HCT116 (cell line): Measurements from ENCODE around the gene RNGTT.

ENCODE experiments used
- CTCF ChIP-seq, 3 experiments: fragments of 200-600 bp in 1 of 3; sonication (generic) in 1 of 3; IDR thresholded peaks in 2 of 3; conservative IDR thresholded peaks in 1 of 3; 2 replicates each; pipeline ENCODE4 v1.5.1; 2012 to 2017; ENCODE audit warnings: low read depth in 2 of 3, low read length in 2 of 3, antibody characterized with exemption in 1 of 3, borderline replicate concordance in 1 of 3, control low read depth in 1 of 3, mild to moderate bottlenecking in 1 of 3, mixed read lengths in 1 of 3, mixed run types in 1 of 3, moderate library complexity in 1 of 3; ENCODE audit not compliant: insufficient read depth in 1 of 3
- EZH2 ChIP-seq: fragments of 200-600 bp; sonication (generic); IDR thresholded peaks from 2 replicates; pipeline ENCODE4 v1.6.1; 2017; ENCODE audit warnings: antibody characterized with exemption, mixed run types
- JUND ChIP-seq: IDR thresholded peaks from 2 replicates; pipeline ENCODE4 v1.6.1; 2012
- MAX ChIP-seq: IDR thresholded peaks from 2 replicates; pipeline ENCODE4 v1.6.1; 2012
- POLR2A ChIP-seq: IDR thresholded peaks from 2 replicates; pipeline ENCODE4 v1.7.0; 2011; ENCODE audit warnings: borderline replicate concordance; ENCODE audit not compliant: insufficient read depth, insufficient read length; ENCODE audit errors: extremely low read depth
- POLR2AphosphoS5 ChIP-seq: IDR thresholded peaks from 2 replicates; pipeline ENCODE4 v1.6.1; 2011; ENCODE audit warnings: mild to moderate bottlenecking, low read depth, low read length, moderate library complexity
- RAD21 ChIP-seq: IDR thresholded peaks from 2 replicates; pipeline ENCODE4 v1.6.1; 2012; ENCODE audit warnings: low read depth, mild to moderate bottlenecking
- SIN3A ChIP-seq: IDR thresholded peaks from 2 replicates; pipeline ENCODE4 v1.6.1; 2012; ENCODE audit warnings: low read depth
- SRF ChIP-seq: IDR thresholded peaks from 2 replicates; pipeline ENCODE4 v1.6.1; 2012; ENCODE audit warnings: low read depth
- TCF7L2 ChIP-seq: IDR thresholded peaks from 2 replicates; pipeline ENCODE4 v1.7.0; 2011; ENCODE audit warnings: borderline replicate concordance, inconsistent platforms; ENCODE audit not compliant: insufficient read depth, insufficient read length; ENCODE audit errors: extremely low read depth
- YY1 ChIP-seq: IDR thresholded peaks from 2 replicates; pipeline ENCODE4 v1.6.1; 2011; ENCODE audit warnings: low read length, low read depth, moderate library complexity, mild to moderate bottlenecking; ENCODE audit not compliant: insufficient replicate concordance; ENCODE audit errors: extremely low read depth
- ZBTB33 ChIP-seq: IDR thresholded peaks from 2 replicates; pipeline ENCODE4 v1.6.1; 2011; ENCODE audit warnings: mild to moderate bottlenecking, low read length, moderate library complexity; ENCODE audit not compliant: insufficient replicate concordance; ENCODE audit errors: extremely low read depth
- ZFX ChIP-seq: fragments of 450-650 bp; IDR thresholded peaks from 2 replicates; pipeline ENCODE4 v1.6.1; 2017

- TF ChIP-seq ZBTB33 (no peak), CTCF (IDR thresholded peaks at IDR 0.05 in 2 of 3, conservative IDR thresholded peaks at IDR 0.05 in 1 of 3; ENCODE audit: borderline replicate concordance in 1 of 3, insufficient read depth in 1 of 3, low read depth in 2 of 3, low read length in 2 of 3) (no peak), POLR2A (no peak), SRF (no peak), JUND (no peak), EZH2 (no peak), POLR2AphosphoS5 (no peak), RAD21 (no peak), ZFX (no peak), SIN3A (no peak), MAX (no peak), TCF7L2 (no peak), YY1 (no peak)
These were observed 260.4 kb downstream of the RNGTT start for GRCh38 chr6:88702956-88703556.
